Mucosa of rectum (tissue), 2 donors: ENCODE results near the gene RPL37A.

Source experiments
- H3K27ac ChIP-seq, 2 donors: one replicate each; pipeline ENCODE4 v1.7.0; 2013; ENCODE audit warnings: inconsistent platforms in 2 of 2, low read depth in 2 of 2, low read length in 2 of 2
- H3K27me3 ChIP-seq, 2 donors: one replicate each; pipeline ENCODE4 v1.7.0; 2013; ENCODE audit warnings: low read length in 2 of 2; ENCODE audit not compliant: control insufficient read depth in 2 of 2, insufficient read depth in 2 of 2
- H3K36me3 ChIP-seq, 2 donors: one replicate each; pipeline ENCODE4 v1.7.0; 2013; ENCODE audit warnings: low read length in 2 of 2; ENCODE audit not compliant: control insufficient read depth in 2 of 2, insufficient read depth in 2 of 2
- H3K4me1 ChIP-seq, 2 donors: one replicate each; pipeline ENCODE4 v1.7.0; 2013; ENCODE audit warnings: low read length in 2 of 2, mild to moderate bottlenecking in 1 of 2; ENCODE audit not compliant: control insufficient read depth in 2 of 2, insufficient read depth in 2 of 2
- H3K4me3 ChIP-seq, 2 donors: one replicate each; pipeline ENCODE4 v1.7.0; 2013; ENCODE audit warnings: low read length in 2 of 2
- H3K9ac ChIP-seq, 2 donors: one replicate each; pipeline ENCODE4 v1.7.0; 2013; ENCODE audit warnings: low read length in 2 of 2, low read depth in 1 of 2, mild to moderate bottlenecking in 1 of 2
- H3K9me3 ChIP-seq, 2 donors: one replicate each; pipeline ENCODE4 v1.7.0; 2013; ENCODE audit warnings: low read length in 2 of 2; ENCODE audit not compliant: control insufficient read depth in 2 of 2
- donor health status: healthy.
- donor health status: Normal muscosa, but diverticular disease.

RPL37A gene

DNA sequence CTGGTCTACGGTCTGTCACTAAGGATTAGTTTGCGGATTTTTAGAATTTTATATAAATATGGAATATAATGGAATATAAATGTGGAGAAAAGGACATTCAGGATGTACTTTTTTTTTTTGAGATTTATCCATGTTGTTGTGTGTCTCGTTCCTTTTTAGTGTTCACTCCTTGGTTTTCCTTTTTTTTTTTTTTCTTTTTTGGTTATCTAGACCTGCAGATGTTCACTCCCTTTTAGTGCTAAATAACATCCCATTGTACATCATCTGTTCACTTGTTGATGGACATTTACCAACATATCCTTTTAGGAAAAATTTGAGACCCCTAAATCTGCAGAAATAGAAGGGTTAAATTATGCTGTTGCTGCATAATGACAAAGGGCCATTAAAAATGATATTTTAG is 25.5 kb upstream of the RPL37A start:
- no peaks in the 10 kb centered on the region for H3K4me1 ChIP-seq
- no peaks in the 10 kb centered on the region for H3K9me3 ChIP-seq
- H3K4me3 ChIP-seq, result no peak overlapping the region
- H3K27ac ChIP-seq, result no peak overlapping the region
- H3K36me3 ChIP-seq, result peaks cover 14 to 17% of the 10 kb centered on the region in 2 donors
- H3K27me3 ChIP-seq, result no peaks in the 10 kb centered on the region
- no peak overlapping the region for H3K9ac ChIP-seq

DNA sequence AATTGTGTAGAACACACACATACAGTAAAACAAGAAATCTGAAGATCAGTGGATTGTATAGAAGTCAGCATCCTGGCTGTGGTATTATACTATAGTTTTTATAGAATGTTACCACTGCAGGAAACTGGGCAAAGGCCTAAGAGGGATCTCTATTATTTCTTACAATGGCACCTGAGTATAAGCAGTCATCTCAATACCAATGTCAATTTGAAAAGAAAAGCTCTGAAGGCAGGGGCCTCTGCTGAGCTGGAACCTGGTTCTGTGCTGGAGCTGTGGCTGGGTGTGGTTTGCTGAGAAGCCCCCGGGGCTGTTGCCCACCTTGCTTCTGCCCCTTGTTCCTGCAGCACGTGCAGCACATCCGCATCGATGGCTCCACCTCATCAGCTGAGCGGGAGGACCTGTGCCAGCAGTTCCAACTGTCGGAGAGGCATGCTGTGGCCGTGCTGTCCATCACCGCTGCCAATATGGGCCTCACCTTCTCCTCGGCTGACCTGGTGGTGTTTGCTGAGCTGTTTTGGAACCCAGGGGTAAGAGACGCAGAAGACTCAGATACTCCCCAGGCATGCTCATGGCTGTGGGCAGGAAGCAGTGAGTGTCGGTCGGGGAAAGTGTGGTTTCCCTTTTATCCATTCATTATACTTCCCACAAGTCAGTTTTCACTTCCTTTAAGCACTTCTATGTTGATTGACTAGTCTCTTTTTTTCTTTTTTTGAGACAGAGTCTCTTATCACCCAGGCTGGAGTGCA is 23.5 kb upstream of the RPL37A start:
- no peak overlapping the region for H3K4me3 ChIP-seq
- H3K27me3 ChIP-seq, result no peaks in the 10 kb centered on the region
- no peak overlapping the region for H3K27ac ChIP-seq
- no peaks in the 10 kb centered on the region for H3K9me3 ChIP-seq
- no peaks in the 10 kb centered on the region for H3K4me1 ChIP-seq
- no peak overlapping the region for H3K9ac ChIP-seq
- peaks cover 20 to 24% of the 10 kb centered on the region in 2 donors for H3K36me3 ChIP-seq

DNA sequence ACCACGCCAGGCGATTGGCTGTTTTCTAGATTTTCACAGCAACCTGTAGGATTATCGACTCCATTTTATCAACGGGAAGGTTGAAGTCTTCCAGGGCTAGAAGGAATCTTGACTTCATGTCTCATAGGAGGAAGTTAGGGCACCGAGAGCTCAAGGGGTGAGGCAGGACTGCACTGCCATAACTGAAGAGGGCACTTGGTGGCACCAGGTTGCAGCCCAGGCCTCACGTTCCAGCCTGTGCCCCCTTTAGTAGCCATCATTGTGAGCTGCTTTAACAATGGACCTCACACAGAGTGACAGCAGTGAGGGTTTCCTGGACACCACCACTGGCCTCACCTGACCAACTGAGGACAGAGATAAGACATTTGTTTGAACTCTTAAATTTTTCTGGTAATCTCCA is 22.9 kb upstream of the RPL37A start:
- no peak overlapping the region for H3K9ac ChIP-seq
- H3K27me3 ChIP-seq, result no peaks in the 10 kb centered on the region
- H3K36me3 ChIP-seq, result peaks cover 24 to 27% of the 10 kb centered on the region in 2 donors
- no peak overlapping the region for H3K27ac ChIP-seq
- no peaks in the 10 kb centered on the region for H3K9me3 ChIP-seq
- H3K4me3 ChIP-seq, result no peak overlapping the region
- no peaks in the 10 kb centered on the region for H3K4me1 ChIP-seq

DNA sequence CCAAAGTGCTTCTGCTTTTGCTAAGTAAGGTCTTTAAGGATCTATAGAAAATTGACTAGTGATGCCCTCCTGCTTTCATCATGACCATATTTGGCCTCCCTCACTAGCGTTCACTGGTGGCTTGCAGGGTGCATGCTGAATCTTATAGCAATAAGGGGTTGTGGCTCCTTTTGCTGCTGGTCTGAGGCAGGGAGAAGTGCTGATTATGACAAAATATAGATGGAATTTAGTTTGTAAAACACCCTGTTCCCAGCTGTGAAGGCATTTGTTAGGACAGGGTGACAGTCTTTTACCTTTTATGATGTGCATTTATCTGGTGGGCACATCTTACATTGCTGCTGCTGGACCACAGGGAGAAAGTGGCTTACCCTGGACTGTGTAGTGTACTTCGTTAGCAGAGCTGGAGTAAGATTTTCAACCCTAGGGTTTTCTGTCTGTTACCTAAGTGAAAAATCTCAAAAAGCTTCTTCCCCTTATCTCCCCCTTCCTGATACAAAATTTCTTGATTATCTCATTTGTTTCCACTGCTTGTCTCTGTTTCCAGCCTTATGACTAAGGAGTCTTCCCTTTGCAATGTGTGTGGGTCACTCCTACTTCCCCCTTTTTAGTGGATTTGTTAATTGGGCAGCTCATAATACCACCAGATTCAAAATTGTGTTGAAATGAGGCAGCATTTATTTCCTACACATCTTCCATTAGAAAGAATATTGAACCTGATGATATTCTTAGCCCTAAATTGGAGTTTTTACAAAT is 21.2 kb upstream of the RPL37A start:
- no peak overlapping the region for H3K27ac ChIP-seq
- H3K4me3 ChIP-seq, result no peak overlapping the region
- H3K36me3 ChIP-seq, result peaks cover 24 to 28% of the 10 kb centered on the region in 2 donors
- H3K9ac ChIP-seq, result no peak overlapping the region
- no peaks in the 10 kb centered on the region for H3K27me3 ChIP-seq
- H3K4me1 ChIP-seq, result no peaks in the 10 kb centered on the region
- H3K9me3 ChIP-seq, result no peaks in the 10 kb centered on the region

DNA sequence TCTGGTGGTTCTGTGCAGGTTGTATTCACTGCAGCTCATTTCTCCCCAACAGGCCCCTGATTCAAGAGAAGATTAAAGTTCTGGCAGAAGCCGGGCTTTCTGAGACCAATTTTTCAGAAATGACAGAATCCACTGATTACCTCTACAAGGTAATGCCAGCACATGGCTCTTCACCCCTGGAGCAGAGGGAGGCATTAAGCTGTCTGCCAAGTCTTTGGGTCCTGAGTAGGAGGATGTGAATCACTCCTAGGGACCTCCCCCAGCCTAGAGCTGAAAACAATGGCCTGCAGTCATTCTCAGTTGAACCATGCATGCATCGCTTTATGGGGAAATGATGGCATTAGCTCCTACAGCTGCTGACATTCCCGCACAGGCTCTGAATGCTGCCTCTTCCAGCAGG is 20.5 kb upstream of the RPL37A start:
- Histone ChIP-seq H3K36me3 (peaks cover 27 to 31% of the 10 kb centered on the region in 2 donors), H3K9me3 (no peaks in the 10 kb centered on the region), H3K9ac (no peak overlapping the region), H3K27ac (no peak overlapping the region), H3K27me3 (no peaks in the 10 kb centered on the region), H3K4me1 (no peaks in the 10 kb centered on the region), H3K4me3 (no peak overlapping the region)

GRCh38 chr2:216478791-216479190 is 19.9 kb upstream of the RPL37A start:
- H3K27ac ChIP-seq, result no peak overlapping the region
- H3K4me1 ChIP-seq, result no peaks in the 10 kb centered on the region

GRCh38 chr2:216480221-216480620 is 18.4 kb upstream of the RPL37A start:
- no peak overlapping the region for H3K9ac ChIP-seq
- H3K36me3 ChIP-seq, result peaks cover 31% of the 10 kb centered on the region in 2 donors
- no peak overlapping the region for H3K27ac ChIP-seq

More at GRCh38 chr2:216478791-216479190, 19.9 kb upstream of the RPL37A start:
- peaks cover 31% of the 10 kb centered on the region in 2 donors for H3K36me3 ChIP-seq
- H3K27me3 ChIP-seq, result no peaks in the 10 kb centered on the region
- H3K9me3 ChIP-seq, result no peaks in the 10 kb centered on the region
- no peak overlapping the region for H3K4me3 ChIP-seq
- H3K9ac ChIP-seq, result no peak overlapping the region

GRCh38 chr2:216482640-216483039 is 16.0 kb upstream of the RPL37A start:
- Histone ChIP-seq H3K9me3 (no peaks in the 10 kb centered on the region), H3K36me3 (peaks cover 20 to 24% of the 10 kb centered on the region in 2 donors), H3K4me1 (no peaks in the 10 kb centered on the region), H3K27ac (no peak overlapping the region), H3K4me3 (no peak overlapping the region), H3K27me3 (no peaks in the 10 kb centered on the region), H3K9ac (no peak overlapping the region)

More at GRCh38 chr2:216480221-216480620, 18.4 kb upstream of the RPL37A start:
- H3K4me3 ChIP-seq, result no peak overlapping the region
- no peaks in the 10 kb centered on the region for H3K4me1 ChIP-seq
- no peaks in the 10 kb centered on the region for H3K27me3 ChIP-seq
- H3K9me3 ChIP-seq, result no peaks in the 10 kb centered on the region

GRCh38 chr2:216485237-216485636 is 13.4 kb upstream of the RPL37A start:
- H3K4me1 ChIP-seq, result no peaks in the 10 kb centered on the region
- no peak overlapping the region for H3K27ac ChIP-seq
- no peaks in the 10 kb centered on the region for H3K9me3 ChIP-seq
- no peak overlapping the region for H3K9ac ChIP-seq
- H3K27me3 ChIP-seq, result no peaks in the 10 kb centered on the region
- no peak overlapping the region for H3K4me3 ChIP-seq
- H3K36me3 ChIP-seq, result peaks cover 6 to 9% of the 10 kb centered on the region in 2 donors

DNA sequence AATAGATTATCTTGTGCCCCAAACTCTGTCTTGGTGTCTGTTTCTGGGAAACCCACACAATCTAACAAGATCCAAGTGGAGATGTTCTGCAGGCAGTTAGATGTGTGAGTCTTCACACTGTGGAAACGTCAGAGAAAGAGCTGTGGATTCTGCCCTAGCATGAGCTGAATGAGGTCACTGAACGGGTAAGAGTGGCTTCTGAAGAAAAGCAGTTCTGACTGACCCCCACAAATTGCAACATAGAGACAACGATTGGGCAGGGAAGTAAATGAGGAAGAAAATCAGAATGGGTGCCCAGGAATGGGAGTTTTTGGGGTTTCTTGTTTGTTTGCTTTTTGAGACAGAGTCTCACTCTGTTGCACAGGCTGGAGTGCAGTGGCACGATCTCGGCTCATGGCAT is 12.9 kb upstream of the RPL37A start:
- no peaks in the 10 kb centered on the region for H3K4me1 ChIP-seq
- H3K9ac ChIP-seq, result no peak overlapping the region
- no peak overlapping the region for H3K27ac ChIP-seq
- H3K9me3 ChIP-seq, result no peaks in the 10 kb centered on the region
- no peak overlapping the region for H3K4me3 ChIP-seq
- H3K36me3 ChIP-seq, result peaks cover 4 to 6% of the 10 kb centered on the region in 2 donors
- no peaks in the 10 kb centered on the region for H3K27me3 ChIP-seq
